ENCODE results near the gene LAMA1. TPM values are rescaled to one million over a fixed set of nuclear protein-coding genes. Genes with fewer than 3 reads are reported as not detected.

The LAMA1 gene
- total RNA-seq, 1 donor from 2014 or later: not detected

DNA sequence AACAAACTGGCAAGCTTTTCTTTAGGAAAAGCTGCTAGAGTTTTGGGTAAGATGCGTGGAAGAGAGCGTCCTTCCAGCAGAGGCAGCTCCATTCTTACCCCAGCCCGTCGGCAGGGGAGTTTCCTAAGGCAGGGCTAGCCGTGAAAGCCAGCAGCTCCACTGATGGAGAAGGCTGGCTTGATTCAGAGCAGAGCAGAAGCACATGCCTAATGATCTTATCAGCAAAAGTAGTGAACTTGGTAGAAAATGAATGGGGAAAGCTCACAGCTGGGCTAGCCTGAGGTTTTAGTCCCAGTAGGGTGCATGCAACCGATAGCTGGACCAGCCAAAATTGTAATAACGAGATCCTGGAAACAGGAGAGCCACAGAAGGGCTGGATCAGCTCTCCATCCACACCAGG is 20.8 kb downstream of the LAMA1 start:
- no peak overlapping the region for H3K27ac Mint-ChIP-seq
- H3K36me3 Mint-ChIP-seq (ENCODE audit: low read depth): no peaks in the 10 kb centered on the region
- H3K9me3 Mint-ChIP-seq: peaks cover 4% of the 10 kb centered on the region
- intact Hi-C loops (cut with micrococcal nuclease): no loop called here
- no peaks in the 10 kb centered on the region for H3K27me3 Mint-ChIP-seq (ENCODE audit: low read depth)
- no peak for DNase-seq (ENCODE audit: low spot score)
- H3K4me3 Mint-ChIP-seq (ENCODE audit: low read depth): no peak overlapping the region
- no peaks in the 10 kb centered on the region for H3K4me1 Mint-ChIP-seq (ENCODE audit: low read depth)

DNA sequence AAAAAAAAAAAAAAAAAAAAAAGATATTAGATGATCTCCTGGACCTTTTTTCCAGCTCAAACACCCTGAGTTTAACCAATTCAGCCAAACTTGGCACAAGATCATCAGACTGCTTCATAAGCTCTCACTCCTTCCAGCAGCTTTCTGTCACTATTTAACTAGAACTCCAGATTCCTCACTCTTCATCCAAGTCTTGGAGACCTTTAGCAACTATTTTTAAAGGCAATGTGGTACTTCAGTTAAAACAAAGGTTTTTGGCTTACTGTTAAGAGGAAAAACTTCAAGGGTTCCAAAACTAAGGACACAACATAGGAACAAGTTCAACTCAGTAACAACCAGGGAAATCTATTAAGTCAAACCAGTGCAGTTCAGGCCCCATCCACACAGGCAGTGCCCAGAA is 23.2 kb downstream of the LAMA1 start:
- H3K4me3 Mint-ChIP-seq (ENCODE audit: low read depth): no peak overlapping the region
- H3K9me3 Mint-ChIP-seq: peaks cover 4% of the 10 kb centered on the region
- H3K4me1 Mint-ChIP-seq (ENCODE audit: low read depth): no peaks in the 10 kb centered on the region
- DNase-seq (ENCODE audit: low spot score): no peak
- H3K27me3 Mint-ChIP-seq (ENCODE audit: low read depth): no peaks in the 10 kb centered on the region
- intact Hi-C loops (cut with micrococcal nuclease): no loop called here
- H3K36me3 Mint-ChIP-seq (ENCODE audit: low read depth): no peaks in the 10 kb centered on the region
- no peak overlapping the region for H3K27ac Mint-ChIP-seq

DNA sequence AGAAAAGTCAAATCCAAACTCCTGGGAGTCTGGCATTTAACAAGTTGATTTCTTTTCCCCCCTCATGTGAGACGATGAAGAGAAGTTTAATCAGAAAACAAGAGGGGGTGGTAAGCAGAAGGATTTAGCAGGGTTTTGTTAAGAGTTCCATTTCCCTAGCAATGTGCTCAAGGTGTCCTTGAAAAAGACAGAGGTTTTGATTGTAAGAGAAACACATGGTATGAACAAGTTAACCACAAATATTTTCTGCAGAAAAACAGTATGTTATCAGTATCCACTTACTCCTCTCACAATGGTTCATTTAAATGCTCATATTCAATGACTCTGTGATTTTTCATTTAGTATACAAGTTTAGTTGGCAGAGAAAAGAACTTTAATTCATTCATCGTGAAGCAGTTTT is 26.8 kb downstream of the LAMA1 start:
- intact Hi-C loops (cut with micrococcal nuclease): no loop called here

DNA sequence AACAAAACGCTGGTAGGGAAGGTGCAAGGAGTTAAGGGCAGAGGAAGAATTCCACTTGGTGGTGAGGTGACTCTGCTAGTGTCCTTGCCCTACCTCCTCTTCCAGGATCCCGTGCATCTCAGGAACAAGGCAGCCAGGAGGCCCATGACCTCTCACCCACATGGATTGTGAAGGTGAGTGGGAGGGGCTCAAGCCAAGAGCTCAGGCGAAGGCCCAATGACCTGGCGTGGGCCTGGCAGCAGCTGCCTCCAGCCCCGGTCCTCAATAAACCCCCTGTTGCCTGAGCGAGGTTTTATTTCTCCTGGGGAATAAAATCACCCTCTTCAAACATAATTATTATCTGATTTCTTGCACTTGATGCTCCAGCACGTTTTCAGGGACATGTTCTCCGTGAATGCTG is 28.2 kb downstream of the LAMA1 start:
- Mint-ChIP-seq H3K4me1 (ENCODE audit: low read depth) (no peaks in the 10 kb centered on the region), H3K27me3 (ENCODE audit: low read depth) (no peaks in the 10 kb centered on the region), H3K4me3 (ENCODE audit: low read depth) (no peak overlapping the region), H3K27ac (no peak overlapping the region), H3K36me3 (ENCODE audit: low read depth) (no peaks in the 10 kb centered on the region), H3K9me3 (no peaks in the 10 kb centered on the region)
- no peak for DNase-seq (ENCODE audit: low spot score)
- intact Hi-C loops (cut with micrococcal nuclease): no loop called here

More for the DNA sequence above, 26.8 kb downstream of the LAMA1 start:
- Mint-ChIP-seq H3K27ac (no peak overlapping the region), H3K9me3 (no peaks in the 10 kb centered on the region), H3K4me1 (ENCODE audit: low read depth) (no peaks in the 10 kb centered on the region), H3K4me3 (ENCODE audit: low read depth) (no peak overlapping the region), H3K27me3 (ENCODE audit: low read depth) (no peaks in the 10 kb centered on the region), H3K36me3 (ENCODE audit: low read depth) (no peaks in the 10 kb centered on the region)
- DNase-seq (ENCODE audit: low spot score): no peak

DNA sequence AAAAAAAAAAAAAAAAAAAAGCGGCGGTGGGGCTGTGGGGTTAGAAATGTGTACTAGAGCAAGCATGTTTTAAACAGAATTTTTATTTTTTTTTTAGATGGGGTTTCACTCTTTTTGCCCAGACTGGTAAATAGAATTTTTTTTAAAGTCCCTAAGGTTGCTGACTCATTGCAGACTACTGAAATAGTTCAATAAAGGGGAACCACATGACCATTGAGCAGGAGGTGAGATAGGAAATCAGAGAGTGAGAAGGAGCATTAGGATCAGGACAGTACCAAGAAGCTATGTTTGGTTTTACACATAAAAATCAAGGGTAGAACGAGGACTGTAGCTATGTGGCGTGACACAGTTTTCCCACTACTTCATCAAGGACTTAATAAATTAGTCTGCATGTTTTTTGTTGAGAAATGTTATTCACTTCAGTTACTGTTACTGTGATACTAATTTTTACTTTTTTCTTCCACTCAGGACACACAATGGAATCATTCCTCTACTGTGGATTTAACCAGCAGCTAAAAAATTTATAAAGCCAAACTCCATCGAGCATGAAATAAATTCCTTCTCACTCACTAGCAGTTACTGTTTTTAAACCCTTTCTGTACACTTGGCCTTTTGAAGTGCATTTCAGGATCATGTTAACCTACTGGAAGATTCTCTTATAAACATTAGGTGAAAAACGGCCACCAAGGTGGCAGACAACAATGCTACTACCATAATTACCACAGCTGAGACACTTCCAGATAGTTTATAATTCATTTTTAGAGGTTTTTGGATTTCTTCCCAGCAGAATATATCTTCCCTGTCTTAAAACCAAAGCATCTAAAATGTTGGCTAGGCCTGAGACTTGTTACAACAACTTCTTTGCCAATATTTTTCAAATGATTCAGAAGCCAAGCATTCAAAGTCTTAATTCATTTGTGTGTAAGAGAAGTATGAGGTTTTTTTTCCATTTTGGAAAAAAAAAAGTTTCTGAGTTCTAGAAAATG is 33.2 kb downstream of the LAMA1 start:
- H3K27ac Mint-ChIP-seq: no peak overlapping the region
- DNase-seq (ENCODE audit: low spot score): no peak
- H3K36me3 Mint-ChIP-seq (ENCODE audit: low read depth): no peaks in the 10 kb centered on the region
- intact Hi-C loops (cut with micrococcal nuclease): no loop called here
- H3K9me3 Mint-ChIP-seq: no peaks in the 10 kb centered on the region
- no peaks in the 10 kb centered on the region for H3K27me3 Mint-ChIP-seq (ENCODE audit: low read depth)
- no peaks in the 10 kb centered on the region for H3K4me1 Mint-ChIP-seq (ENCODE audit: low read depth)
- no peak overlapping the region for H3K4me3 Mint-ChIP-seq (ENCODE audit: low read depth)

DNA sequence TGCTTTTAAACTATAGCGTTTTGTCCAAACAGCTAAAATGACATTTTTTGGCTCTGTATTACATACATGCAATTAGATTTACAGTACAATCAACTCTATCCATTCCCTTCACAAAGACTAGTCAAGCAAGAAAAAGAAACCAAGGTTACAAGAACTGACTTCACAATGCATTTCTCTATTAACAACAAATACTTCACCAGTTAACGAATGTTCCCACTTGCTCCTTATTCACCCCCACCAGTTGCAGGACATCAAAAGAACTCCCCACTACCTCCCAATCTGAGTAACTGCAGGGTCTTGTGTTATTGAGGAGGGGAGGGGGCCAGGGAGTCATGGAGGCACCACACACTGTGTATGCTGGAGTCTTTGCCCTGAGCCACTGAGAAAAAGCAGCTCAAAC is 34.9 kb downstream of the LAMA1 start:
- Mint-ChIP-seq H3K27me3 (ENCODE audit: low read depth) (no peaks in the 10 kb centered on the region), H3K9me3 (no peaks in the 10 kb centered on the region), H3K36me3 (ENCODE audit: low read depth) (no peaks in the 10 kb centered on the region)

DNA sequence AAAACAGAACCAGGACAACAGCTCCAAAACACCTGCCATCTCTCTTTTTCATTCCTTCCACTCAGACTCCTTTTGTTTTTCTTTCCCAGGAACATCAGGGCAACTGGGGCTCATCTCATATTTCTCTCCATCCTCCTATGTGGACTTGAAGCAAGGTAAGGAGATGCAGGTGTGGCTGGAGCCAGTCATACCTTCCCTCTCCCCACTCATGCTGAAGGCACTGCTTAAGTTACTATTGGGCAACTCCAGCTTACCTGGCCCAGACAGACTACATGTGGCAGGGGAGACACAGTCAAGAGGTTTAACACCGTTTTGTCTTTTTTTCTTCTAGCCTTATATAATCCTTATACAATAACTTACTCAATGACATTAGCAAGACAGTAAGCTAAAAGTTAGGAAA is 38.4 kb downstream of the LAMA1 start:
- intact Hi-C loops (cut with micrococcal nuclease): no loop called here
- no peaks in the 10 kb centered on the region for H3K27me3 Mint-ChIP-seq (ENCODE audit: low read depth)
- H3K27ac Mint-ChIP-seq: no peak overlapping the region
- no peak for DNase-seq (ENCODE audit: low spot score)
- no peaks in the 10 kb centered on the region for H3K4me1 Mint-ChIP-seq (ENCODE audit: low read depth)
- H3K36me3 Mint-ChIP-seq (ENCODE audit: low read depth): no peaks in the 10 kb centered on the region
- H3K4me3 Mint-ChIP-seq (ENCODE audit: low read depth): no peak overlapping the region
- H3K9me3 Mint-ChIP-seq: no peaks in the 10 kb centered on the region

More for the DNA sequence above, 34.9 kb downstream of the LAMA1 start:
- no peak for DNase-seq (ENCODE audit: low spot score)
- Mint-ChIP-seq H3K4me1 (ENCODE audit: low read depth) (no peaks in the 10 kb centered on the region), H3K4me3 (ENCODE audit: low read depth) (no peak overlapping the region), H3K27ac (no peak overlapping the region)
- intact Hi-C loops (cut with micrococcal nuclease): no loop called here

DNA sequence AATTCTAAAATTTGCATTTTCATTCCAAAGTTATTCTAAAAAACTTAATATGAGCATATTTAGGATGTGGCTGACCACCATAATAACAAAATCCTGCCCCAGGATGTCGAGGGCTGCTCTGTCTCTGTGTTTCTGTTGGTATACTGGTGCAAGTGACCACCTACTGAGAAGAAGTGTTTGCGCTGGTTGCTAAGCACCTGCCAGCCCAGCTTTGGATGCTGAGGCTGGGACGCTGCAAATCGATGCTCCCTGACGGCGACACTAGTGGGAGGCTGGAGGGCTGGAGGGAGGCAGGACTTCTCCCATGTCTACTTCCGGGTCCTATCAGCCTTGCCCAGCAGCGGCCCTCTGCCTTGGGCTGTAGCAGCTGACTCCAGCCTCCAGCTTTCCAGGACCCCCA is 45.0 kb downstream of the LAMA1 start:
- Mint-ChIP-seq H3K4me3 (ENCODE audit: low read depth) (no peak overlapping the region), H3K4me1 (ENCODE audit: low read depth) (no peaks in the 10 kb centered on the region), H3K9me3 (no peaks in the 10 kb centered on the region), H3K36me3 (ENCODE audit: low read depth) (no peaks in the 10 kb centered on the region), H3K27ac (no peak overlapping the region), H3K27me3 (ENCODE audit: low read depth) (no peaks in the 10 kb centered on the region)
- intact Hi-C loops (cut with micrococcal nuclease): no loop called here
- DNase-seq (ENCODE audit: low spot score): no peak

DNA sequence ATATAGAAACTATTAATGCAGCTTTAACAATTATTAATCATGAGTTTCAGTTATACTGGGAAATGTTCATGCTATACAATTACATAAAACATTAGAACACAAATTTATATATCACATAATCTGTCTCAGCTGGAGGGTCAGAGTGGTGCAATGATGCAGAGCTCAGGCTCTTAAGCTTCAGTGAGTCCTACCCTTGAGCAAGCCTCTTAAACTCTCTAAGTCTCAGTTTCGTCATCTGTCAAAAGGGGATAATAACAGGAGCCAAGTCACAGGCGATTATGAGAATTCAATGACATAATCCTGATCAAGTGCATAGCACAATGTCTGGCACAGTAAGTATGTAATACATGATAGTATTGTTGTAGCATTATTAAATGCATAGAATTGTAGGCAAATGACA is 46.0 kb downstream of the LAMA1 start:
- H3K27me3 Mint-ChIP-seq (ENCODE audit: low read depth): no peaks in the 10 kb centered on the region
- H3K27ac Mint-ChIP-seq: no peak overlapping the region
- no peaks in the 10 kb centered on the region for H3K36me3 Mint-ChIP-seq (ENCODE audit: low read depth)
- H3K4me1 Mint-ChIP-seq (ENCODE audit: low read depth): no peaks in the 10 kb centered on the region
- no peak overlapping the region for H3K4me3 Mint-ChIP-seq (ENCODE audit: low read depth)
- intact Hi-C loops (cut with micrococcal nuclease): no loop called here
- no peak for DNase-seq (ENCODE audit: low spot score)
- H3K9me3 Mint-ChIP-seq: no peaks in the 10 kb centered on the region

DNA sequence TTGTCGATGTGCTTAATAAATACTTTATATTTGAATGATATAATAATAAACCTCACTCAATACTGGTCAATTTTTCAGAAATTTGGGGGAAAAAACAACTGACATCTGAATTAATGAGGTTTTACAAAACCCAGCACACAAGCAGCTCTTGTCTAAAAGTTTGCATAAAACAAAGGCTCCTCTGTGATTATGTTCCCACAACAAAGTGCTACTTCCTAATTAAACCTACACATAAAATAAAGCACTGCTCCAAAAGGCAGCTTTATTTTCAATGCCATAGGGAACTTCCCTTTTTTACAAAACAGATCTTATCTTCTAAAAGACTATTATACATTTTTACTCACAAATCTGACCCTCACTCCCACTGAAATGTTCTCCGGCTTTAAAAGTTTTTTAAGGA is 47.1 kb downstream of the LAMA1 start:
- DNase-seq (ENCODE audit: low spot score): no peak
- Mint-ChIP-seq H3K4me1 (ENCODE audit: low read depth) (no peaks in the 10 kb centered on the region), H3K4me3 (ENCODE audit: low read depth) (no peak overlapping the region), H3K36me3 (ENCODE audit: low read depth) (no peaks in the 10 kb centered on the region), H3K27me3 (ENCODE audit: low read depth) (no peaks in the 10 kb centered on the region), H3K27ac (no peak overlapping the region), H3K9me3 (no peaks in the 10 kb centered on the region)
- intact Hi-C loops (cut with micrococcal nuclease): no loop called here

DNA sequence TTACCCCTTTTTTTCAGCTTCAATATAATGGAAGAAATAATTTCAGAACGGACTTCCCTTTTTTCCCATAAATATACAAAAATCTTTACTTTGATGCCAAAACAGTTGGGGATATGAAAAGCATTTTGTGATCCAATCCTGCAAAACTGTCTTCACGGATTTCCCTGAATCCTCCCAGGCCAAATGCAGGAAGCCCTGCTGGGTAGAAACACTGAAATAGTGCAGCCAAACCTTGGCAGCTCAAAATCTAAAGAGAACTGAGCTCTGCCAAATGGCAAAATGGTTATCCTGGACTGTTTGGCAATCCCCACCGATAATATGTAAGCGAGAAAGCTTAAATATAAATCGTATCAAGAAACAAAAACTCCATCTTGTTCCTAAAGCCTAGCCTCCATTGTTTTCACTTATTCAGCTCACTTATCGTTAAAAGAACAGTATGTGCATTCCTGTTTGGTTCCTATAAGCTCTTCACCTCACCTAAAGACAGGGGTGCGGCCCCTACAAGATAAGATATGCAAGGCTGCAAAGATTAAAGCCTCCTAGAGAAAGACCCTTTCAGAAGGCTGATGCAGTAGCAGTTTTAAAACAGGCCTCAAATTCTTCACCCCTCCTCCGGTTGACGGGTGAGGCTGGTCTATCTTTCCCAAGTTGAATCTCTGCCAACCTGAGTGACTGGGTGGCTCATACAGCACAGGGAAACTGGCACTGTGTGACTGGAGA is 48.6 kb downstream of the LAMA1 start:
- intact Hi-C loops (cut with micrococcal nuclease): loop anchor here (5.0 kb wide), 1 partner anchor 587 kb away; no protein-coding TSS in a partner anchor
- H3K9me3 Mint-ChIP-seq: no peaks in the 10 kb centered on the region
- no peaks in the 10 kb centered on the region for H3K27me3 Mint-ChIP-seq (ENCODE audit: low read depth)
- no peaks in the 10 kb centered on the region for H3K36me3 Mint-ChIP-seq (ENCODE audit: low read depth)
- DNase-seq (ENCODE audit: low spot score): no peak
- no peaks in the 10 kb centered on the region for H3K4me1 Mint-ChIP-seq (ENCODE audit: low read depth)
- H3K4me3 Mint-ChIP-seq (ENCODE audit: low read depth): no peak overlapping the region
- no peak overlapping the region for H3K27ac Mint-ChIP-seq

DNA sequence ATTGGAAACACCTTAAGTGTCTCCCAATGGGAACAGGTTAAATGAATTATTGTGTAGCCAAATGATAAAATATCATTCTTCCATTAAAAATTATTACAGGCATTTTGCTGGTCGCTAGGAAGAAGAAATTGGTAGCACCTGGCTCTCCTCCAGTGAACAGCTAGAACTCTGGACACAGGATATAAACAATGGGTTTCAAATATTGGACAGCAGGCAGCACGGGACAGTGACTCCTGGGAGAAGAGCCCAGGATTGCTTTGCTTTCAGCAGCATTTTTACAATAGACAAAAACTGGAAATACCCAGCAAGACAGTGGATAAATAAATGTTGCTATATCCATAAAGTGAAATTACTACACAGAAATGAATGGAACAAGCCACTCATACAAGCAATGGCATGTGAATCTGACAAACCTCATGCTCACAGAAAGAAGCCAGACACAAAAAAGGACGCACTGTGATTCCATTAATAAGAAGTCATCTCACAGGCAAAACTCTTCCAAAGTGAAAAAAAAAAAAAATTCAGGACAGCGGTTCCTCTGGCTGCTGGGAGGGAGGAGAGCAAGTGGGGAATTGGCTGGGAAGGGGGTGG is 50.5 kb downstream of the LAMA1 start:
- Mint-ChIP-seq H3K4me1 (ENCODE audit: low read depth) (no peaks in the 10 kb centered on the region), H3K27ac (no peak overlapping the region), H3K36me3 (ENCODE audit: low read depth) (no peaks in the 10 kb centered on the region), H3K4me3 (ENCODE audit: low read depth) (no peak overlapping the region), H3K9me3 (no peaks in the 10 kb centered on the region), H3K27me3 (ENCODE audit: low read depth) (no peaks in the 10 kb centered on the region)
- intact Hi-C loops (cut with micrococcal nuclease): loop anchor here (5.0 kb wide), 1 partner anchor 585 kb away; no protein-coding TSS in a partner anchor
- no peak for DNase-seq (ENCODE audit: low spot score)

DNA sequence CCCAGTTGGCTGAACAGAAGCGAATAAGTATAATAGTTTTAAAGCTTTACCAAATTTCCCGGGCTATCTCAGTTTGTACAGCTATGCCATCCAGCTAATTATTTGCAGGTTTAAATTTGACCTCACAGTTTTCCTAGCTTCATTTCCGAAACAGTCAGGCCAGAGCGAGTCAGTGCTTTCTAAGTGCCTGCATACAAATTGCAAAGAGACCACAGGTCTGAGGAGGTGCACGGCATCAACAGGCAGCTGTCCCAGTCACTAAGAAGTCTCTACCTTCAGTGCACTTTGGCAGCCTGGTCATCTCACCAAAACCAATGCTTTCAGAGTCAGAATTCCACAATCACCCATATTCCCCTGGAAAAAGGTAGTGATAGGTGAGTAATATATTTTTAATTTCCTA is 51.9 kb downstream of the LAMA1 start:
- intact Hi-C loops (cut with micrococcal nuclease): loop anchor here (5.0 kb wide), 1 partner anchor 583 kb away; no protein-coding TSS in a partner anchor
- Mint-ChIP-seq H3K4me3 (ENCODE audit: low read depth) (no peak overlapping the region), H3K9me3 (no peaks in the 10 kb centered on the region)

More for the DNA sequence above, 51.9 kb downstream of the LAMA1 start:
- H3K27me3 Mint-ChIP-seq (ENCODE audit: low read depth): no peaks in the 10 kb centered on the region
- H3K27ac Mint-ChIP-seq: no peak overlapping the region
- no peak for DNase-seq (ENCODE audit: low spot score)
- H3K4me1 Mint-ChIP-seq (ENCODE audit: low read depth): no peaks in the 10 kb centered on the region
- no peaks in the 10 kb centered on the region for H3K36me3 Mint-ChIP-seq (ENCODE audit: low read depth)

All from activated T-helper 2 cell treated with anti-CD3 and anti-CD28 coated beads, Interferon-gamma antibody, Interleukin-2, Interleukin-4, amounts not matched to agents 10 μg/mL and 5 μg/mL and 100 μg/mL, durations not matched to agents 14 hours and 24 hours and 36 hours (primary cell).